Measurements from ENCODE around the gene GTF3C5.

Gene GTF3C5

GRCh38 chr9:133050781-133051180, 20.0 kb downstream of the GTF3C5 start:
- in situ Hi-C loops (cut with MboI; ENCODE audit: low sequenced_read_pairs, unreplicated experiment) = no loop called here
- DNase-seq (ENCODE audit: low spot score) = no peak
- TF ChIP-seq, protein P1, sequence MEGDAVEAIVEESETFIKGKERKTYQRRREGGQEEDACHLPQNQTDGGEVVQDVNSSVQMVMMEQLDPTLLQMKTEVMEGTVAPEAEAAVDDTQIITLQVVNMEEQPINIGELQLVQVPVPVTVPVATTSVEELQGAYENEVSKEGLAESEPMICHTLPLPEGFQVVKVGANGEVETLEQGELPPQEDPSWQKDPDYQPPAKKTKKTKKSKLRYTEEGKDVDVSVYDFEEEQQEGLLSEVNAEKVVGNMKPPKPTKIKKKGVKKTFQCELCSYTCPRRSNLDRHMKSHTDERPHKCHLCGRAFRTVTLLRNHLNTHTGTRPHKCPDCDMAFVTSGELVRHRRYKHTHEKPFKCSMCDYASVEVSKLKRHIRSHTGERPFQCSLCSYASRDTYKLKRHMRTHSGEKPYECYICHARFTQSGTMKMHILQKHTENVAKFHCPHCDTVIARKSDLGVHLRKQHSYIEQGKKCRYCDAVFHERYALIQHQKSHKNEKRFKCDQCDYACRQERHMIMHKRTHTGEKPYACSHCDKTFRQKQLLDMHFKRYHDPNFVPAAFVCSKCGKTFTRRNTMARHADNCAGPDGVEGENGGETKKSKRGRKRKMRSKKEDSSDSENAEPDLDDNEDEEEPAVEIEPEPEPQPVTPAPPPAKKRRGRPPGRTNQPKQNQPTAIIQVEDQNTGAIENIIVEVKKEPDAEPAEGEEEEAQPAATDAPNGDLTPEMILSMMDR (IDR thresholded peaks at IDR 0.05; ENCODE audit: borderline replicate concordance, control extremely low read depth, extremely low read depth, insufficient read depth, missing control alignments) = no peak

GRCh38 chr9:133051281-133051900, 20.6 kb downstream of the GTF3C5 start:
- TF ChIP-seq, protein P1 (IDR thresholded peaks at IDR 0.05; ENCODE audit: borderline replicate concordance, control extremely low read depth, extremely low read depth, insufficient read depth, missing control alignments) = no peak
- no peak for DNase-seq (ENCODE audit: low spot score)
- in situ Hi-C loops (cut with MboI; ENCODE audit: low sequenced_read_pairs, unreplicated experiment) = no loop called here

DNA sequence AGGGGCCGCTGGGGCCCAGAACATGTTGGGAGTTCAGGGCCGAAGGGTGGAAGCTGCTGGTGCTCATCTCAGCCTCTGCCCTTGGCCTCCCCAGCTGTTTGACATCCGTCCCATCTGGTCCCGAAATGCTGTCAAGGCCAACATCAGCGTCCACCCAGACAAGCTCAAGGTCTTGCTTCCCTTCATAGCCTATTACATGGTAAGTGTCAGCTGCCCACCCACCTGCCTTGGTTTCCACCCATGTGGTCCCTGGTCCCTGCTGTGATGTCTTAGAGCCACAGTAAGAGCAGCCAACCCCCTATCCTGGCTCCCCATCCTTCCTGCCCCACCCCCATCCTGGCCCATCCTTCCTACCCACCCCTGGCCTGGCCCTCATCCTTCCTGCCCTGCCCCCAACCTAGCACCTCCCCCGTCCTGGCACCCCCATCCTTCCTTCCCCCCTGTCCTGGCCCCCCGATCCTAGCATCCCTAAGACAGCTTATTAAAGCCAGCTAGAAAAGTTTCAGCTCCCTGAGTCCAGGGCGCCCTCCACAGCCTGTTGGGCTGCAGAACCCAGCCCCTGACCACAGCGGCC, 21.3 kb downstream of the GTF3C5 start:
- TF ChIP-seq, protein P1 (IDR thresholded peaks at IDR 0.05; ENCODE audit: borderline replicate concordance, control extremely low read depth, extremely low read depth, insufficient read depth, missing control alignments) = no peak
- no peak for DNase-seq (ENCODE audit: low spot score)

DNA sequence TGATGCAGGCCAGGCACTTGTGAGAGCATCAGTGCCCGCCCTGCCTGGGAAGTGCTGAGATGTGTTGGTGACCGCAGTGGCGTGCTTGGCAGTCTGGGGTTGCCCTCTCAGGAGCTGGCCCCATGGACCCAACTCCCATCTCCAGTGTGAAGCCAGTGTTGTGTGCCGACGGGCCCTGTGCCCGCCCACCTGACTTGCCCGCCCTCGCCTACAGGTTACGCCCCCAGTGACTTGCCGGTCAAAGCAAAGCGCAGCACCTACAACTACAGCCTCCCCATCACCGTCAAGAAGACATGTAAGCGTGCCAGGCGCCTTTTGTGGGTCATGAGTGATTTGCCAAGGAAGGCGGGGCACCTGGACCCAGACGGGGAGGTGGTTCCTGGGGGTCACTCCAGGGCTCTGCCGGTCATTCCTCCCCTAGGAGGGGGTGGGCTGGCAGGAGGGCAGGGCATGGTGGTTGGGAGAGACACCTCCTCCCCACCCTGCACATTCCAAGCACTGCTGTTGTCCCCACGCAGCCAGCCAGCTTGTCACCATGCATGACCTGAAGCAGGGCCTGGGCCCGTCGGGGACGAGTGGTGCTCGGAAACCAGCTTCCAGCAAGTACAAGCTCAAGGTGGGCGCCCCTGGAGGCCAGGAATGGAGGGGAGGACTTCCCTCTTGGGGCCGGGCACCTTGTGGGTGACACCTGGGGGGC, 23.5 kb downstream of the GTF3C5 start:
- in situ Hi-C loops (cut with MboI; ENCODE audit: low sequenced_read_pairs, unreplicated experiment) = no loop called here
- TF ChIP-seq, protein P1 (IDR thresholded peaks at IDR 0.05; ENCODE audit: borderline replicate concordance, control extremely low read depth, extremely low read depth, insufficient read depth, missing control alignments) = no peak
- DNase-seq (ENCODE audit: low spot score) = no peak

More for the DNA sequence above, 21.3 kb downstream of the GTF3C5 start:
- in situ Hi-C loops (cut with MboI; ENCODE audit: low sequenced_read_pairs, unreplicated experiment) = no loop called here

DNA sequence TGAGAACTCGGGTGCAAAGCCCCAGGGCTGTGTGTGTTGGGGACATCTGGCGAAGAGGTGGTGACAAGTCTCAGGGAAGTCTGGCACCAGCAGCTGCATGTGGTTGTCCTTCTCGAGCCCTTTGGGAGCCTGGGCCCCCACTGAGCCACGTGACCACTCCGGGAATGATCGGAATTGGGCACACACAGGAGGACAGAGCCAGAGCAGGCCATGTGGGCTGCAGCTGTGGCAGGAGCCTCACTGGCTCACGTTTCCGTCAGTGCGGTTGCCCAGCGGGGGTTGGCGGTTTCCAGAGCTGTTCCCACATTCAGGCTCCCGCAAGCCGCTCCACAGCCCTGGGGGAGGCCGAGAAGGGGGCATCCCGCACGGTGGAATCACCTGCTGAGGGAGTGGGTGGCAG, 24.2 kb downstream of the GTF3C5 start:
- DNase-seq (ENCODE audit: low spot score) = no peak
- TF ChIP-seq, protein P1 (IDR thresholded peaks at IDR 0.05; ENCODE audit: borderline replicate concordance, control extremely low read depth, extremely low read depth, insufficient read depth, missing control alignments) = no peak
- in situ Hi-C loops (cut with MboI; ENCODE audit: low sequenced_read_pairs, unreplicated experiment) = no loop called here

GRCh38 chr9:133055788-133056420, 25.1 kb downstream of the GTF3C5 start:
- in situ Hi-C loops (cut with MboI; ENCODE audit: low sequenced_read_pairs, unreplicated experiment) = no loop called here
- TF ChIP-seq, protein P1 (IDR thresholded peaks at IDR 0.05; ENCODE audit: borderline replicate concordance, control extremely low read depth, extremely low read depth, insufficient read depth, missing control alignments) = no peak
- DNase-seq (ENCODE audit: low spot score) = no peak
